ENCODE measurements around the gene PMS1.

Gene PMS1

GRCh38 chr2:189862751-189863150, 78.5 kb downstream of the PMS1 start:
- no peak for DNase-seq (ENCODE audit: low read depth)
- no peak for TF ChIP-seq CTCF (IDR thresholded peaks at IDR 0.05; ENCODE audit: low read length, missing control alignments)
- H3K4me3 ChIP-seq (replicated peaks; ENCODE audit: low read depth, low read length), result no peak overlapping the region

- DNase-seq (ENCODE audit: low read depth), result no peak
- H3K4me3 ChIP-seq (replicated peaks; ENCODE audit: low read depth, low read length), result no peak overlapping the region
- TF ChIP-seq CTCF (IDR thresholded peaks at IDR 0.05; ENCODE audit: low read length, missing control alignments), result no peak
Observed at GRCh38 chr2:189865826-189866225, 81.6 kb downstream of the PMS1 start.

GRCh38 chr2:189866296-189866695, 82.0 kb downstream of the PMS1 start:
- no peak overlapping the region for H3K4me3 ChIP-seq (replicated peaks; ENCODE audit: low read depth, low read length)
- no peak for DNase-seq (ENCODE audit: low read depth)
- TF ChIP-seq CTCF (IDR thresholded peaks at IDR 0.05; ENCODE audit: low read length, missing control alignments), result no peak

- TF ChIP-seq CTCF (IDR thresholded peaks at IDR 0.05; ENCODE audit: low read length, missing control alignments), result no peak
- DNase-seq (ENCODE audit: low read depth), result no peak
- no peak overlapping the region for H3K4me3 ChIP-seq (replicated peaks; ENCODE audit: low read depth, low read length)
Observed at GRCh38 chr2:189868896-189869295, 84.6 kb downstream of the PMS1 start.

- H3K4me3 ChIP-seq (replicated peaks; ENCODE audit: low read depth, low read length), result no peak overlapping the region
- no peak for TF ChIP-seq CTCF (IDR thresholded peaks at IDR 0.05; ENCODE audit: low read length, missing control alignments)
- DNase-seq (ENCODE audit: low read depth), result peak; percentile 50
Observed at GRCh38 chr2:189870381-189871085, 86.3 kb downstream of the PMS1 start.

- no peak for TF ChIP-seq CTCF (IDR thresholded peaks at IDR 0.05; ENCODE audit: low read length, missing control alignments)
- H3K4me3 ChIP-seq (replicated peaks; ENCODE audit: low read depth, low read length), result no peak overlapping the region
- no peak for DNase-seq (ENCODE audit: low read depth)
Observed at GRCh38 chr2:189873696-189874095, 89.4 kb downstream of the PMS1 start.
